ENCODE measurements around the gene SCFD2. TPM values are rescaled to one million over a fixed set of nuclear protein-coding genes. Genes with fewer than 3 reads are reported as not detected.

SCFD2 gene
- total and polyA plus RNA-seq, 2 donors (not counting 3 experiments of a cell fraction or from before 2014, with no cell fraction given), result 12.3 to 22.8 TPM

GRCh38 chr4:52977252-52977651 is 388.6 kb downstream of the SCFD2 start:
- H3K27ac ChIP-seq (ENCODE audit: insufficient read depth, low read depth, low read length), result no peak overlapping the region
- DNase-seq (ENCODE audit: low read depth, low spot score), result no peak
- FAIRE-seq, result no peak
- H3K9me3 ChIP-seq (replicated peaks; ENCODE audit: control insufficient read depth, insufficient read depth, low read length), result no peaks in the 10 kb centered on the region
- H3K36me3 ChIP-seq (ENCODE audit: control insufficient read depth in 2 of 2, extremely low read depth in 1 of 2, insufficient read depth in 2 of 2, low read length in 2 of 2), result no peaks in the 10 kb centered on the region
- H3K9me1 ChIP-seq (replicated peaks; ENCODE audit: control insufficient read depth, extremely low read depth, insufficient read depth, low read length), result no peaks in the 10 kb centered on the region
- intact Hi-C loops (cut with micrococcal nuclease), result no loop called here
- TF ChIP-seq POLR2AphosphoS5 (IDR thresholded peaks at IDR 0.05; ENCODE audit: insufficient read depth, low read depth, low read length) (no peak), JUN (IDR thresholded peaks at IDR 0.05; ENCODE audit: borderline replicate concordance, insufficient read depth, insufficient read length, low read depth) (no peak), FOS (IDR thresholded peaks at IDR 0.05; ENCODE audit: borderline replicate concordance, insufficient read depth, low read length) (no peak)
- H2AFZ ChIP-seq (ENCODE audit: low read depth, low read length), result no peak overlapping the region
- H3K27me3 ChIP-seq (ENCODE audit: control insufficient read depth in 2 of 2, insufficient read depth in 2 of 2, low read length in 2 of 2), result no peaks in the 10 kb centered on the region
- no peak overlapping the region for H3K4me2 ChIP-seq (ENCODE audit: insufficient read depth, low read length)
- no peaks in the 10 kb centered on the region for H3K79me2 ChIP-seq (ENCODE audit: control insufficient read depth, insufficient read depth, low read length)
- no peak overlapping the region for H3K4me3 ChIP-seq (replicated peaks in 1 of 3; ENCODE audit: insufficient read depth in 1 of 3, low read depth in 1 of 3, low read length in 3 of 3)
- H4K20me1 ChIP-seq (replicated peaks; ENCODE audit: control insufficient read depth, extremely low read depth, insufficient read depth, low read length), result no peaks in the 10 kb centered on the region
- H3K9ac ChIP-seq (replicated peaks; ENCODE audit: extremely low read depth, insufficient read depth, low read length), result no peak overlapping the region
- POLR2A ChIA-PET, result no interaction called here
- CTCF ChIA-PET, result interaction anchor here (1.1 to 3.0 kb wide), 5 partner anchors 19 to 1257 kb away, joined by 3 to 15 read pairs (median 5); no protein-coding TSS in a partner anchor
- no TSS peak for BruUV-seq (replicated peaks)
- peaks cover 3% of the 10 kb centered on the region for H3K4me1 ChIP-seq (ENCODE audit: control insufficient read depth, extremely low read depth, insufficient read depth, low read length)
- dilution Hi-C loops (cut with MboI; ENCODE audit: extremely low pct_ligation_motif_present, low sequenced_read_pairs), result no loop called here

- Histone ChIP-seq H3K9ac (replicated peaks; ENCODE audit: extremely low read depth, insufficient read depth, low read length) (no peak overlapping the region), H3K4me3 (replicated peaks in 1 of 3; ENCODE audit: insufficient read depth in 1 of 3, low read depth in 1 of 3, low read length in 3 of 3) (no peak overlapping the region), H3K4me2 (ENCODE audit: insufficient read depth, low read length) (no peak overlapping the region), H3K9me3 (replicated peaks; ENCODE audit: control insufficient read depth, insufficient read depth, low read length) (no peaks in the 10 kb centered on the region), H3K79me2 (ENCODE audit: control insufficient read depth, insufficient read depth, low read length) (no peaks in the 10 kb centered on the region), H3K4me1 (ENCODE audit: control insufficient read depth, extremely low read depth, insufficient read depth, low read length) (peaks cover 3% of the 10 kb centered on the region), H3K36me3 (ENCODE audit: control insufficient read depth in 2 of 2, extremely low read depth in 1 of 2, insufficient read depth in 2 of 2, low read length in 2 of 2) (no peaks in the 10 kb centered on the region), H4K20me1 (replicated peaks; ENCODE audit: control insufficient read depth, extremely low read depth, insufficient read depth, low read length) (no peaks in the 10 kb centered on the region), H3K9me1 (replicated peaks; ENCODE audit: control insufficient read depth, extremely low read depth, insufficient read depth, low read length) (no peaks in the 10 kb centered on the region), H3K27me3 (ENCODE audit: control insufficient read depth in 2 of 2, insufficient read depth in 2 of 2, low read length in 2 of 2) (no peaks in the 10 kb centered on the region), H2AFZ (ENCODE audit: low read depth, low read length) (no peak overlapping the region), H3K27ac (ENCODE audit: insufficient read depth, low read depth, low read length) (no peak overlapping the region)
- TF ChIP-seq FOS (IDR thresholded peaks at IDR 0.05; ENCODE audit: borderline replicate concordance, insufficient read depth, low read length) (no peak), GATA2 (IDR thresholded peaks at IDR 0.05; ENCODE audit: insufficient read depth, insufficient read length, low read depth, low read length) (no peak), JUN (IDR thresholded peaks at IDR 0.05; ENCODE audit: borderline replicate concordance, insufficient read depth, insufficient read length, low read depth) (no peak), POLR2AphosphoS5 (IDR thresholded peaks at IDR 0.05; ENCODE audit: insufficient read depth, low read depth, low read length) (no peak), EZH2 (IDR thresholded peaks at IDR 0.05; ENCODE audit: borderline replicate concordance, low read depth, low read length, severe bottlenecking) (no peak), MYC (IDR thresholded peaks at IDR 0.05; ENCODE audit: low read depth, low read length) (no peak), MAX (IDR thresholded peaks at IDR 0.05; ENCODE audit: insufficient read depth, insufficient read length) (no peak), CTCF (IDR thresholded peaks at IDR 0.05; ENCODE audit: extremely low read depth in 1 of 2, insufficient read depth in 1 of 2, low read depth in 1 of 2, low read length in 2 of 2) (no peak), POLR2A (IDR thresholded peaks at IDR 0.05; ENCODE audit: low read depth, low read length) (no peak)
- dilution Hi-C loops (cut with MboI; ENCODE audit: extremely low pct_ligation_motif_present, low sequenced_read_pairs) (no loop called here), intact Hi-C loops (cut with micrococcal nuclease) (no loop called here)
- FAIRE-seq (no peak), DNase-seq (ENCODE audit: low read depth, low spot score) (peak; percentile 5)
- BruUV-seq (replicated peaks), result no TSS peak
- POLR2A ChIA-PET, result no interaction called here
- CTCF ChIA-PET, result interaction anchor here (0.6 to 3.0 kb wide), 6 partner anchors 9 to 1257 kb away, joined by 3 to 15 read pairs (median 4); no protein-coding TSS in a partner anchor
These were observed 389.2 kb downstream of the SCFD2 start for GRCh38 chr4:52976523-52977230.
